WTC11 (cell line): ENCODE results near the gene TNFRSF19. TPM values are rescaled to one million over a fixed set of nuclear protein-coding genes. Genes with fewer than 3 reads are reported as not detected.

Experiments
- ATAC-seq: fragments of 200-7000 bp; cut with Tn5 transposase; 2 replicates; pipeline ENCODE4 v1.10.0; 2021; ENCODE audit warnings: mild to moderate bottlenecking, moderate library complexity
- CTCF ChIA-PET: fragments of 300-600 bp; sonication (Branson Sonifier 250); formaldehyde crosslinking; loops from one replicate; lab custom pipeline; 2021; ENCODE audit warnings: antibody characterized with exemption; lab: Charles Lee
- POLR2A ChIA-PET: fragments of 350-600 bp; sonication (Branson Sonifier 250); formaldehyde crosslinking; loops from one replicate; lab custom pipeline; 2021; ENCODE audit warnings: antibody characterized with exemption; lab: Charles Lee
- DNase-seq: peaks from one replicate; pipeline ENCODE4 v3.0.0; 2021; ENCODE audit warnings: low spot score
- H3K27ac Mint-ChIP-seq: 2 replicates; pipeline ENCODE4 v1.8.0; 2021; ENCODE audit warnings: mixed read lengths
- H3K27me3 Mint-ChIP-seq: 2 replicates; pipeline ENCODE4 v1.8.0; 2021; ENCODE audit warnings: low read depth, mild to moderate bottlenecking, moderate library complexity, mixed read lengths
- H3K36me3 Mint-ChIP-seq: 2 replicates; pipeline ENCODE4 v1.8.0; 2021; ENCODE audit warnings: mixed read lengths
- H3K4me1 Mint-ChIP-seq: 2 replicates; pipeline ENCODE4 v1.8.0; 2022; ENCODE audit warnings: mixed read lengths
- H3K4me3 Mint-ChIP-seq: 2 replicates; pipeline ENCODE4 v1.8.0; 2021; ENCODE audit warnings: mild to moderate bottlenecking, moderate library complexity, mixed read lengths
- H3K9me3 Mint-ChIP-seq: 2 replicates; pipeline ENCODE4 v1.8.0; 2021; ENCODE audit warnings: mixed read lengths
- ATF1 ChIP-seq: sonication (generic); formaldehyde crosslinking; IDR thresholded peaks from 2 replicates; pipeline ENCODE4 v1.8.1; 2023; ENCODE audit warnings: mild to moderate bottlenecking, moderate library complexity, missing genetic modification reagents
- CBFB ChIP-seq: sonication (generic); formaldehyde crosslinking; IDR thresholded peaks from 2 replicates; pipeline ENCODE4 v1.8.1; 2022; ENCODE audit warnings: mild to moderate bottlenecking, low read depth, missing genetic modification reagents
- ESRRA ChIP-seq: sonication (generic); formaldehyde crosslinking; IDR thresholded peaks from 2 replicates; pipeline ENCODE4 v1.8.1; 2022; ENCODE audit warnings: mild to moderate bottlenecking, missing genetic modification reagents, borderline replicate concordance
- GABPB1 ChIP-seq: sonication (generic); formaldehyde crosslinking; IDR thresholded peaks from 2 replicates; pipeline ENCODE4 v1.8.1; 2023; ENCODE audit warnings: mild to moderate bottlenecking, missing genetic modification reagents
- GTF2I ChIP-seq: fragments of 250-450 bp; sonication (Bioruptor Pico); conservative IDR thresholded peaks from 2 replicates; pipeline ENCODE4 v1.4.0; 2021; ENCODE audit warnings: mild to moderate bottlenecking
- NFATC4 ChIP-seq: fragments of 250-450 bp; sonication (Bioruptor Pico); IDR thresholded peaks from 2 replicates; pipeline ENCODE4 v1.9.0; 2021; ENCODE audit warnings: mild to moderate bottlenecking
- NFYB ChIP-seq: sonication (generic); formaldehyde crosslinking; conservative IDR thresholded peaks from 2 replicates; pipeline ENCODE4 v1.8.0; 2022; ENCODE audit warnings: low read depth, missing genetic modification reagents
- NR3C1 ChIP-seq: sonication (generic); formaldehyde crosslinking; conservative IDR thresholded peaks from 2 replicates; pipeline ENCODE4 v1.8.1; 2023; ENCODE audit warnings: low read depth, mild to moderate bottlenecking, missing genetic modification reagents
- PRRX2 ChIP-seq: fragments of 250-450 bp; sonication (Bioruptor Pico); IDR thresholded peaks from 2 replicates; pipeline ENCODE4 v1.8.0; 2021; ENCODE audit warnings: mild to moderate bottlenecking
- RELA ChIP-seq: sonication (generic); formaldehyde crosslinking; IDR thresholded peaks from 2 replicates; pipeline ENCODE4 v1.8.1; 2022; ENCODE audit warnings: missing genetic modification reagents, mild to moderate bottlenecking, borderline replicate concordance
- TEAD4 ChIP-seq: sonication (generic); formaldehyde crosslinking; IDR thresholded peaks from 2 replicates; pipeline ENCODE4 v1.8.0; 2022; ENCODE audit warnings: mild to moderate bottlenecking, missing genetic modification reagents
- TP53 ChIP-seq: sonication (generic); formaldehyde crosslinking; IDR thresholded peaks from 2 replicates; pipeline ENCODE4 v1.8.1; 2023; ENCODE audit warnings: mild to moderate bottlenecking, missing genetic modification reagents
- ZNF396 ChIP-seq: fragments of 250-450 bp; sonication (Bioruptor Pico); IDR thresholded peaks from 2 replicates; pipeline ENCODE4 v1.8.0; 2021; ENCODE audit warnings: mild to moderate bottlenecking, moderate library complexity, borderline replicate concordance
- total RNA-seq: library from RNA; stranded (reverse); gene quantifications from 3 replicates; pipeline ENCODE4 v1.2.3, GENCODE V29; 2021
- TF ChIP-seq, protein P1 (sequence below): sonication (generic); formaldehyde crosslinking; IDR thresholded peaks from 2 replicates; pipeline ENCODE4 v1.8.0; 2023; ENCODE audit warnings: mild to moderate bottlenecking, missing genetic modification reagents
- TF ChIP-seq, protein P2 (sequence below): sonication (generic); formaldehyde crosslinking; conservative IDR thresholded peaks from 2 replicates; pipeline ENCODE4 v1.8.1; 2022; ENCODE audit warnings: mild to moderate bottlenecking, missing genetic modification reagents
- TF ChIP-seq, protein P3 (sequence below): fragments of 250-450 bp; sonication (Bioruptor Pico); IDR thresholded peaks from 2 replicates; pipeline ENCODE4 v1.9.0; 2021; ENCODE audit warnings: mild to moderate bottlenecking, borderline replicate concordance
- TF ChIP-seq, protein P4 (sequence below): sonication (generic); formaldehyde crosslinking; IDR thresholded peaks from 2 replicates; pipeline ENCODE4 v1.8.1; 2023; ENCODE audit warnings: mild to moderate bottlenecking, missing genetic modification reagents, moderate library complexity
- TF ChIP-seq, protein P5 (sequence below): sonication (generic); formaldehyde crosslinking; IDR thresholded peaks from 2 replicates; pipeline ENCODE4 v1.8.0; 2022; ENCODE audit warnings: mild to moderate bottlenecking, missing genetic modification reagents
- TF ChIP-seq, protein P6 (sequence below): sonication (generic); formaldehyde crosslinking; IDR thresholded peaks from 2 replicates; pipeline ENCODE4 v1.8.0; 2023; ENCODE audit warnings: missing genetic modification reagents, mild to moderate bottlenecking, borderline replicate concordance
- TF ChIP-seq, protein P7 (sequence below): fragments of 250-450 bp; sonication (Bioruptor Pico); conservative IDR thresholded peaks from 2 replicates; pipeline ENCODE4 v1.9.0; 2021; ENCODE audit warnings: mild to moderate bottlenecking

The TNFRSF19 gene
- total RNA-seq, 1 experiment from 2014 or later = 0.20 TPM

DNA sequence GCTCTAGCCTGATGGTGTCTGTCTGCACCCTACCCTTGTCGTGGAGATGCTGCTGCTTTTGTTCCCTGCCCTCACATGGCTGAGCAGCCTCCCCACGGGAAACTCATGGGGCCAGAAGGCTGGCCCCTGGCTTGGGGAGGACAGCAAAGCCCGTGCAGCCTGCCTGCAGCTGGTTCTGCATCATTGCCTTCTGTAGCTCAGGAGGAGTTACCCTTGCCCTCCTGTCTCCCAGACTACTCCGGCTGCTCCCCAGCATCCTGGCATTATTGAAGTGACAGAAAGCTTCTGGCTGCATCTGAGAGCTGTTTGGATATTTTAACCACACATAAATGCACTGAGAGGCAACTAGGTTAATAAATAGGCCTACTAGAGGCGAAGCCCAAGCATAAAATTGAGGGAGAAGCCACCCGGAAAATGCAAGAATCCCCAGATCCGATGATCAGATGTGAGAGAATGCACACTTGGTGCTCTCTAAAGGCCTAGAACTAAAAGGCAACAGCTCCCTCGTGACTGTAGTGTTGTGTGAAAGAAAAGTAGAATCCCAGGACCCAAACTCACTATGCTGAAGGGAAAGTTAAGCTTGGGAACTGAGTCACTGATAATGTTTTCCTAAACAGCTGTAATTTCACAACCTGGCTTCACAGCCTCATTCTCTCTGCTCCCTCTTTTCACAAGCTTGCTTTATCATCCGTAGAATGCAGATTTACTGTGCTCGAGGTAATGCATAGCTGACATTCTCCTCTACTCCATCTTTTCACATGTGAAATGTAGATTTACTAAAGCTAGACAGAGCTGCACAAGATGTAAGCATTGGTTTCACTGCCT lies 110.8 kb downstream of the TNFRSF19 start:
- Mint-ChIP-seq H3K9me3 (peaks cover 74% of the 10 kb centered on the region), H3K27ac (no peak overlapping the region)
- no peak for ATAC-seq

More for the DNA sequence above, 110.8 kb downstream of the TNFRSF19 start:
- no peak for DNase-seq
- CTCF ChIA-PET = interaction anchor here (0.7 to 1.5 kb wide), 5 partner anchors 13 to 353 kb away, joined by 3 to 4 read pairs (median 3); no protein-coding TSS in a partner anchor
- H3K4me3 Mint-ChIP-seq = no peak overlapping the region
- TF ChIP-seq TP53 (CRISPR knock-in tag) (no peak), NFYB (CRISPR knock-in tag) (no peak), ATF1 (CRISPR knock-in tag) (no peak), NR3C1 (CRISPR knock-in tag) (no peak), CBFB (CRISPR knock-in tag) (no peak), GABPB1 (CRISPR knock-in tag) (no peak), ESRRA (CRISPR knock-in tag) (no peak), GTF2I (no peak), NFATC4 (CRISPR knock-in tag) (no peak), TEAD4 (CRISPR knock-in tag) (no peak), ZNF396 (no peak), RELA (CRISPR knock-in tag) (no peak), PRRX2 (CRISPR knock-in tag) (no peak)
- TF ChIP-seq, protein P1, sequence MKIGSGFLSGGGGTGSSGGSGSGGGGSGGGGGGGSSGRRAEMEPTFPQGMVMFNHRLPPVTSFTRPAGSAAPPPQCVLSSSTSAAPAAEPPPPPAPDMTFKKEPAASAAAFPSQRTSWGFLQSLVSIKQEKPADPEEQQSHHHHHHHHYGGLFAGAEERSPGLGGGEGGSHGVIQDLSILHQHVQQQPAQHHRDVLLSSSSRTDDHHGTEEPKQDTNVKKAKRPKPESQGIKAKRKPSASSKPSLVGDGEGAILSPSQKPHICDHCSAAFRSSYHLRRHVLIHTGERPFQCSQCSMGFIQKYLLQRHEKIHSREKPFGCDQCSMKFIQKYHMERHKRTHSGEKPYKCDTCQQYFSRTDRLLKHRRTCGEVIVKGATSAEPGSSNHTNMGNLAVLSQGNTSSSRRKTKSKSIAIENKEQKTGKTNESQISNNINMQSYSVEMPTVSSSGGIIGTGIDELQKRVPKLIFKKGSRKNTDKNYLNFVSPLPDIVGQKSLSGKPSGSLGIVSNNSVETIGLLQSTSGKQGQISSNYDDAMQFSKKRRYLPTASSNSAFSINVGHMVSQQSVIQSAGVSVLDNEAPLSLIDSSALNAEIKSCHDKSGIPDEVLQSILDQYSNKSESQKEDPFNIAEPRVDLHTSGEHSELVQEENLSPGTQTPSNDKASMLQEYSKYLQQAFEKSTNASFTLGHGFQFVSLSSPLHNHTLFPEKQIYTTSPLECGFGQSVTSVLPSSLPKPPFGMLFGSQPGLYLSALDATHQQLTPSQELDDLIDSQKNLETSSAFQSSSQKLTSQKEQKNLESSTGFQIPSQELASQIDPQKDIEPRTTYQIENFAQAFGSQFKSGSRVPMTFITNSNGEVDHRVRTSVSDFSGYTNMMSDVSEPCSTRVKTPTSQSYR (CRISPR knock-in tag) = no peak
- TF ChIP-seq, protein P2, sequence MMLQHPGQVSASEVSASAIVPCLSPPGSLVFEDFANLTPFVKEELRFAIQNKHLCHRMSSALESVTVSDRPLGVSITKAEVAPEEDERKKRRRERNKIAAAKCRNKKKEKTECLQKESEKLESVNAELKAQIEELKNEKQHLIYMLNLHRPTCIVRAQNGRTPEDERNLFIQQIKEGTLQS (CRISPR knock-in tag) = no peak
- TF ChIP-seq, protein P3, sequence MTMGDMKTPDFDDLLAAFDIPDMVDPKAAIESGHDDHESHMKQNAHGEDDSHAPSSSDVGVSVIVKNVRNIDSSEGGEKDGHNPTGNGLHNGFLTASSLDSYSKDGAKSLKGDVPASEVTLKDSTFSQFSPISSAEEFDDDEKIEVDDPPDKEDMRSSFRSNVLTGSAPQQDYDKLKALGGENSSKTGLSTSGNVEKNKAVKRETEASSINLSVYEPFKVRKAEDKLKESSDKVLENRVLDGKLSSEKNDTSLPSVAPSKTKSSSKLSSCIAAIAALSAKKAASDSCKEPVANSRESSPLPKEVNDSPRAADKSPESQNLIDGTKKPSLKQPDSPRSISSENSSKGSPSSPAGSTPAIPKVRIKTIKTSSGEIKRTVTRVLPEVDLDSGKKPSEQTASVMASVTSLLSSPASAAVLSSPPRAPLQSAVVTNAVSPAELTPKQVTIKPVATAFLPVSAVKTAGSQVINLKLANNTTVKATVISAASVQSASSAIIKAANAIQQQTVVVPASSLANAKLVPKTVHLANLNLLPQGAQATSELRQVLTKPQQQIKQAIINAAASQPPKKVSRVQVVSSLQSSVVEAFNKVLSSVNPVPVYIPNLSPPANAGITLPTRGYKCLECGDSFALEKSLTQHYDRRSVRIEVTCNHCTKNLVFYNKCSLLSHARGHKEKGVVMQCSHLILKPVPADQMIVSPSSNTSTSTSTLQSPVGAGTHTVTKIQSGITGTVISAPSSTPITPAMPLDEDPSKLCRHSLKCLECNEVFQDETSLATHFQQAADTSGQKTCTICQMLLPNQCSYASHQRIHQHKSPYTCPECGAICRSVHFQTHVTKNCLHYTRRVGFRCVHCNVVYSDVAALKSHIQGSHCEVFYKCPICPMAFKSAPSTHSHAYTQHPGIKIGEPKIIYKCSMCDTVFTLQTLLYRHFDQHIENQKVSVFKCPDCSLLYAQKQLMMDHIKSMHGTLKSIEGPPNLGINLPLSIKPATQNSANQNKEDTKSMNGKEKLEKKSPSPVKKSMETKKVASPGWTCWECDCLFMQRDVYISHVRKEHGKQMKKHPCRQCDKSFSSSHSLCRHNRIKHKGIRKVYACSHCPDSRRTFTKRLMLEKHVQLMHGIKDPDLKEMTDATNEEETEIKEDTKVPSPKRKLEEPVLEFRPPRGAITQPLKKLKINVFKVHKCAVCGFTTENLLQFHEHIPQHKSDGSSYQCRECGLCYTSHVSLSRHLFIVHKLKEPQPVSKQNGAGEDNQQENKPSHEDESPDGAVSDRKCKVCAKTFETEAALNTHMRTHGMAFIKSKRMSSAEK = no peak
- TF ChIP-seq, protein P4, sequence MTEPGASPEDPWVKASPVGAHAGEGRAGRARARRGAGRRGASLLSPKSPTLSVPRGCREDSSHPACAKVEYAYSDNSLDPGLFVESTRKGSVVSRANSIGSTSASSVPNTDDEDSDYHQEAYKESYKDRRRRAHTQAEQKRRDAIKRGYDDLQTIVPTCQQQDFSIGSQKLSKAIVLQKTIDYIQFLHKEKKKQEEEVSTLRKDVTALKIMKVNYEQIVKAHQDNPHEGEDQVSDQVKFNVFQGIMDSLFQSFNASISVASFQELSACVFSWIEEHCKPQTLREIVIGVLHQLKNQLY (CRISPR knock-in tag) = no peak
- TF ChIP-seq, protein P5, sequence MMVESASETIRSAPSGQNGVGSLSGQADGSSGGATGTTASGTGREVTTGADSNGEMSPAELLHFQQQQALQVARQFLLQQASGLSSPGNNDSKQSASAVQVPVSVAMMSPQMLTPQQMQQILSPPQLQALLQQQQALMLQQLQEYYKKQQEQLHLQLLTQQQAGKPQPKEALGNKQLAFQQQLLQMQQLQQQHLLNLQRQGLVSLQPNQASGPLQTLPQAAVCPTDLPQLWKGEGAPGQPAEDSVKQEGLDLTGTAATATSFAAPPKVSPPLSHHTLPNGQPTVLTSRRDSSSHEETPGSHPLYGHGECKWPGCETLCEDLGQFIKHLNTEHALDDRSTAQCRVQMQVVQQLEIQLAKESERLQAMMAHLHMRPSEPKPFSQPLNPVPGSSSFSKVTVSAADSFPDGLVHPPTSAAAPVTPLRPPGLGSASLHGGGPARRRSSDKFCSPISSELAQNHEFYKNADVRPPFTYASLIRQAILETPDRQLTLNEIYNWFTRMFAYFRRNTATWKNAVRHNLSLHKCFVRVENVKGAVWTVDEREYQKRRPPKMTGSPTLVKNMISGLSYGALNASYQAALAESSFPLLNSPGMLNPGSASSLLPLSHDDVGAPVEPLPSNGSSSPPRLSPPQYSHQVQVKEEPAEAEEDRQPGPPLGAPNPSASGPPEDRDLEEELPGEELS (CRISPR knock-in tag) = no peak
- TF ChIP-seq, protein P6, sequence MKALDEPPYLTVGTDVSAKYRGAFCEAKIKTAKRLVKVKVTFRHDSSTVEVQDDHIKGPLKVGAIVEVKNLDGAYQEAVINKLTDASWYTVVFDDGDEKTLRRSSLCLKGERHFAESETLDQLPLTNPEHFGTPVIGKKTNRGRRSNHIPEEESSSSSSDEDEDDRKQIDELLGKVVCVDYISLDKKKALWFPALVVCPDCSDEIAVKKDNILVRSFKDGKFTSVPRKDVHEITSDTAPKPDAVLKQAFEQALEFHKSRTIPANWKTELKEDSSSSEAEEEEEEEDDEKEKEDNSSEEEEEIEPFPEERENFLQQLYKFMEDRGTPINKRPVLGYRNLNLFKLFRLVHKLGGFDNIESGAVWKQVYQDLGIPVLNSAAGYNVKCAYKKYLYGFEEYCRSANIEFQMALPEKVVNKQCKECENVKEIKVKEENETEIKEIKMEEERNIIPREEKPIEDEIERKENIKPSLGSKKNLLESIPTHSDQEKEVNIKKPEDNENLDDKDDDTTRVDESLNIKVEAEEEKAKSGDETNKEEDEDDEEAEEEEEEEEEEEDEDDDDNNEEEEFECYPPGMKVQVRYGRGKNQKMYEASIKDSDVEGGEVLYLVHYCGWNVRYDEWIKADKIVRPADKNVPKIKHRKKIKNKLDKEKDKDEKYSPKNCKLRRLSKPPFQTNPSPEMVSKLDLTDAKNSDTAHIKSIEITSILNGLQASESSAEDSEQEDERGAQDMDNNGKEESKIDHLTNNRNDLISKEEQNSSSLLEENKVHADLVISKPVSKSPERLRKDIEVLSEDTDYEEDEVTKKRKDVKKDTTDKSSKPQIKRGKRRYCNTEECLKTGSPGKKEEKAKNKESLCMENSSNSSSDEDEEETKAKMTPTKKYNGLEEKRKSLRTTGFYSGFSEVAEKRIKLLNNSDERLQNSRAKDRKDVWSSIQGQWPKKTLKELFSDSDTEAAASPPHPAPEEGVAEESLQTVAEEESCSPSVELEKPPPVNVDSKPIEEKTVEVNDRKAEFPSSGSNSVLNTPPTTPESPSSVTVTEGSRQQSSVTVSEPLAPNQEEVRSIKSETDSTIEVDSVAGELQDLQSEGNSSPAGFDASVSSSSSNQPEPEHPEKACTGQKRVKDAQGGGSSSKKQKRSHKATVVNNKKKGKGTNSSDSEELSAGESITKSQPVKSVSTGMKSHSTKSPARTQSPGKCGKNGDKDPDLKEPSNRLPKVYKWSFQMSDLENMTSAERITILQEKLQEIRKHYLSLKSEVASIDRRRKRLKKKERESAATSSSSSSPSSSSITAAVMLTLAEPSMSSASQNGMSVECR (CRISPR knock-in tag) = no peak
- TF ChIP-seq, protein P7, sequence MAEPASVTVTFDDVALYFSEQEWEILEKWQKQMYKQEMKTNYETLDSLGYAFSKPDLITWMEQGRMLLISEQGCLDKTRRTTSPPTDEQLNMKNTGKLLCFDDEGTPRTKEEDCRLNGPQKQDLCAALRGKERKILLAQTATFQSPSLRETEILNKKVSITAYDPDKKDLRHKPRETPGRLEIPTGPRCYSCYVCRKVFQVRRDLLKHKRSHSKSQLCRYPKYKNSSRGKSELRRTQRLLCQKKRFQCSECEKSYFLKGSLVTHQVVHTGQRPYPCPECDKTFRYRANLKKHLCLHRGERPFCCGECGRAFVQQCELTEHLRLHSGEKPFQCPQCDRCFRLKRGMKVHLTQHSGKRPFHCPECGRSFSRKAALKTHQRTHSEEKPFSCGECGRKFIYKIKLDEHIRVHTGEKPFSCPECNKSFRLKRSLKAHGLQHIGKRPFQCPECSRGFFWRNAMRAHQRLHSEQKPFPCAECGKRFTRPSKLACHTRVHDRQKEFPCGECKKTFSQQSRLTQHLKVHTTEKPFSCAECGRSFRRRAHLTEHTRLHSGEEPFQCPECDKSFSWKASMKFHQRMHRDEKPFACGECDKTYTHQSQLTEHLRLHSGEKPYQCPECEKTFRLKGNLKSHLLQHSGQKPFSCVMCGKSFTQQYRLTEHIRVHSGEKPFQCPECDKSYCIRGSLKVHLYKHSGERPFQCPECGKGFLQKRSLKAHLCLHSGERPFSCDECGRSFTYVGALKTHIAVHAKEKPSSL (CRISPR knock-in tag) = no peak
- TF ChIP-seq, all 79 proteins: peak for 0
- POLR2A ChIA-PET = no interaction called here
- H3K36me3 Mint-ChIP-seq = peaks cover 51% of the 10 kb centered on the region
- H3K27me3 Mint-ChIP-seq = no peaks in the 10 kb centered on the region; the same call in 1 of the 2 replicates
- peaks cover 4% of the 10 kb centered on the region; the same call in 1 of the 2 replicates for H3K4me1 Mint-ChIP-seq
